Osteocyte (in vitro differentiated cells): ENCODE results near the gene OSBPL7. TPM values are rescaled to one million over a fixed set of nuclear protein-coding genes. Genes with fewer than 3 reads are reported as not detected.
A peak's percentile ranks its signal among the peaks of the same experiment; 100 is the strongest.

ENCODE experiments used
- DNase-seq: peaks from one replicate; pipeline ENCODE4 v3.0.0; 2021; ENCODE audit warnings: mixed read lengths; ENCODE audit not compliant: unreplicated experiment; ENCODE audit errors: extremely low spot score
- H3K27ac Mint-ChIP-seq: one replicate; pipeline ENCODE4 v1.8.0; 2021; ENCODE audit warnings: mild to moderate bottlenecking, mixed read lengths; ENCODE audit not compliant: unreplicated experiment
- H3K27me3 Mint-ChIP-seq: one replicate; pipeline ENCODE4 v1.8.0; 2021; ENCODE audit warnings: mixed read lengths; ENCODE audit not compliant: unreplicated experiment
- H3K36me3 Mint-ChIP-seq: one replicate; pipeline ENCODE4 v1.8.0; 2021; ENCODE audit warnings: mixed read lengths; ENCODE audit not compliant: unreplicated experiment
- H3K4me1 Mint-ChIP-seq: one replicate; pipeline ENCODE4 v1.8.0; 2021; ENCODE audit warnings: mixed read lengths; ENCODE audit not compliant: unreplicated experiment
- H3K4me3 Mint-ChIP-seq: one replicate; pipeline ENCODE4 v1.8.0; 2021; ENCODE audit warnings: mild to moderate bottlenecking, moderate library complexity, mixed read lengths; ENCODE audit not compliant: unreplicated experiment
- H3K9me3 Mint-ChIP-seq: one replicate; pipeline ENCODE4 v1.8.0; 2021; ENCODE audit warnings: mixed read lengths; ENCODE audit not compliant: unreplicated experiment
- total RNA-seq: library from RNA; stranded (reverse); gene quantifications from 2 replicates; pipeline ENCODE4 v1.2.1, GENCODE V29; 2021
- TF ChIP-seq, protein P1 (sequence below): fragments of 200-600 bp; sonication (generic); IDR thresholded peaks from 2 replicates; pipeline ENCODE4 v1.5.0; 2021; ENCODE audit warnings: antibody characterized with exemption, mild to moderate bottlenecking, moderate library complexity

The OSBPL7 gene
- total RNA-seq, 1 donor from 2014 or later: 18.0 TPM

DNA sequence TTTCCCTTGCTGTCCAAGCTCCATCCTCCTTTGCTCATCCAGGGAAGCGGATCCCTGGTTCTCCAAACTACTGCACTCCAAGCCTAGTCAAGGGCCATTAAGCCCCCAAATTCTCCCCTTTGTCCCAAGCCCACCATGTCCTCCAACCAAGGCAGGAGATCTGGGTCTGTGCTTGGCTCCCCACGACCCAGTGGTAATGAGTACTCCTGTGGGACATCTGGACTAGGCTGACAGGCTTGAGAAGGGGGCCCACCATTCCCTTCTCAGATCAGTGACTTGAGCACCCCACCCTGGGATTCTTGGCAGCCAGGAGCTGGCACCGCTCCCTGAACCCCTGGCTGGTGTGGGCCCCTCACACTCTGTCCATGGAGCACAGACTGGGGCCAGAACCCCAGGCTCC lies 17.1 kb downstream of the OSBPL7 start:
- Mint-ChIP-seq H3K27me3 (peaks cover 15% of the 10 kb centered on the region), H3K4me3 (no peak overlapping the region), H3K9me3 (no peaks in the 10 kb centered on the region), H3K27ac (no peak overlapping the region), H3K36me3 (peaks cover 14% of the 10 kb centered on the region), H3K4me1 (no peaks in the 10 kb centered on the region)
- TF ChIP-seq, protein P1, sequence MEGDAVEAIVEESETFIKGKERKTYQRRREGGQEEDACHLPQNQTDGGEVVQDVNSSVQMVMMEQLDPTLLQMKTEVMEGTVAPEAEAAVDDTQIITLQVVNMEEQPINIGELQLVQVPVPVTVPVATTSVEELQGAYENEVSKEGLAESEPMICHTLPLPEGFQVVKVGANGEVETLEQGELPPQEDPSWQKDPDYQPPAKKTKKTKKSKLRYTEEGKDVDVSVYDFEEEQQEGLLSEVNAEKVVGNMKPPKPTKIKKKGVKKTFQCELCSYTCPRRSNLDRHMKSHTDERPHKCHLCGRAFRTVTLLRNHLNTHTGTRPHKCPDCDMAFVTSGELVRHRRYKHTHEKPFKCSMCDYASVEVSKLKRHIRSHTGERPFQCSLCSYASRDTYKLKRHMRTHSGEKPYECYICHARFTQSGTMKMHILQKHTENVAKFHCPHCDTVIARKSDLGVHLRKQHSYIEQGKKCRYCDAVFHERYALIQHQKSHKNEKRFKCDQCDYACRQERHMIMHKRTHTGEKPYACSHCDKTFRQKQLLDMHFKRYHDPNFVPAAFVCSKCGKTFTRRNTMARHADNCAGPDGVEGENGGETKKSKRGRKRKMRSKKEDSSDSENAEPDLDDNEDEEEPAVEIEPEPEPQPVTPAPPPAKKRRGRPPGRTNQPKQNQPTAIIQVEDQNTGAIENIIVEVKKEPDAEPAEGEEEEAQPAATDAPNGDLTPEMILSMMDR: no peak
- no peak for DNase-seq

DNA sequence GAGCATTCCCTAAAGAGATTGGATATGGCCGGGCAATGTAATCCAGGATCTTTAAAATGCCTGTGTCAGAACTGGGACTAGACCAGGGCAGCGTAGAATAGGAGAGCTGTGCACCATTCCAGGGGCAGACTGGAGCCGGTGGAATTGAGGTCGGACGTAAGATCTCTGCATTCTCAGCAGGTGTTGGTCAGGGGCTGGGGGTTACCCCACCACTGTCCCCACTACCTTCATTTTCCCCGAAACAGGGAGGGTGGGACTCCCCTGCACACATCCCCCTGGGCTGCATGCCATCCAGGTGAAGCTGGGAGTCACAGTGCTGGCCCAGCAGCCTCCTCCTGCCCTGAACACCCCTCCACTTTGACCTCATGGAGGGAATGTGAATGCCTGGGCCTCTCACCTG lies 17.8 kb downstream of the OSBPL7 start:
- peaks cover 15% of the 10 kb centered on the region for H3K27me3 Mint-ChIP-seq
- H3K27ac Mint-ChIP-seq: no peak overlapping the region
- H3K36me3 Mint-ChIP-seq: peaks cover 14% of the 10 kb centered on the region
- TF ChIP-seq, protein P1: no peak
- no peaks in the 10 kb centered on the region for H3K4me1 Mint-ChIP-seq
- H3K4me3 Mint-ChIP-seq: no peak overlapping the region
- DNase-seq: no peak
- no peaks in the 10 kb centered on the region for H3K9me3 Mint-ChIP-seq

DNA sequence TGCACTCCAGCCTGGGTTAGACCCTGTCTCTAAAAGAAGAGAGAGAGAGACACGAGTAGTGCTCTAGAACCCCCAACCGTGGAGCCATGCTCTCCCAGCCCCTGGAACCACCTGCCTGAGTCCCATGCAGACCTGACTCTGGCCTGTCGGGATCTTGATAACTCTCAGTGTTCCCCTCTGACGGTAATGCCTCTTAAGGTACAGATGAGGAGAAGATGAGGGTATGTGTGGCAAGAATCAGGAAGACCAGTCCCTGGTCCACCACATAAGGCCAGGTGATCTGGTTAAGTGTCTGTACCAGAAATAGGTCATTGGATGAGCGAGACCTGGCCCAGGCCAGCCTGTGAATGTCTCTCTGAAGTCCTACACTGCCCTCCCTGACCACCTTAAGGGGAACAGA lies 18.4 kb downstream of the OSBPL7 start:
- DNase-seq: no peak
- Mint-ChIP-seq H3K27ac (no peak overlapping the region), H3K27me3 (peaks cover 15% of the 10 kb centered on the region), H3K4me1 (no peaks in the 10 kb centered on the region), H3K36me3 (peaks cover 10% of the 10 kb centered on the region), H3K9me3 (no peaks in the 10 kb centered on the region), H3K4me3 (no peak overlapping the region)
- TF ChIP-seq, protein P1: no peak

DNA sequence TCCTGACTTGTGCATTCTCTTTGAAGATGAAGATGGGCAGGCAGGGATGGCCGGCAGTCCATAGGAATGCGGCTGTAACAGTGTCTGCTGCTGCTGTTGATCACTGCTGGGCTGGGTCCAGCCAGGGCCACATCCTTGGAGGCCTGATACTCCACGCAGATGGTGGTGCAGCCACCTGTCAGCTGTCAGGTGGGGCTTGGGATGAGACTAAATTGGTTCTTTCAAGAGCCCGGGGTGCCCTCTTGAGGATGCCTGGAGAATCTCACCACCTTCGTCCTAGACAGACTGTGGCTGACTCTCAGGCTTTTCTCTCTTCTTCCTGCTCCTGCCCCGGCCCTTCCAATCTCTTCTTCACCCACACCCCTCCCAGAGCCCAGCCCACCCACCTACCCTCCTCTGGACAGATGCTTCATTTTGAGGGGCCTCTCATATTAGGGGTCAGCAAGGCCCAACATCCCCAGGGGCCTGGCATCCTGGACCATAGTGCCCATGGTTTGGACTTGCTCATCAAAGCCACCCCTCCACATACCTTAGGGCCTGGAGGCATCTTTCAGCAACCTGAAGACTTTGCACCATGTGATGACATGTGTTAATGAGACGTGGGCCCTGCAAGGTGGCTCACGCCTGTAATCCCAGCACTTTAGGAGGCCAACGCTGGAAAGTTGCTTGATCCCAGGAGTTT lies 19.1 kb downstream of the OSBPL7 start:
- DNase-seq: no peak
- peaks cover 21% of the 10 kb centered on the region for H3K27me3 Mint-ChIP-seq
- H3K27ac Mint-ChIP-seq: no peak overlapping the region
- TF ChIP-seq, protein P1: peak; percentile 70
- H3K4me3 Mint-ChIP-seq: no peak overlapping the region
- no peaks in the 10 kb centered on the region for H3K9me3 Mint-ChIP-seq
- peaks cover 5% of the 10 kb centered on the region for H3K36me3 Mint-ChIP-seq
- H3K4me1 Mint-ChIP-seq: no peaks in the 10 kb centered on the region

DNA sequence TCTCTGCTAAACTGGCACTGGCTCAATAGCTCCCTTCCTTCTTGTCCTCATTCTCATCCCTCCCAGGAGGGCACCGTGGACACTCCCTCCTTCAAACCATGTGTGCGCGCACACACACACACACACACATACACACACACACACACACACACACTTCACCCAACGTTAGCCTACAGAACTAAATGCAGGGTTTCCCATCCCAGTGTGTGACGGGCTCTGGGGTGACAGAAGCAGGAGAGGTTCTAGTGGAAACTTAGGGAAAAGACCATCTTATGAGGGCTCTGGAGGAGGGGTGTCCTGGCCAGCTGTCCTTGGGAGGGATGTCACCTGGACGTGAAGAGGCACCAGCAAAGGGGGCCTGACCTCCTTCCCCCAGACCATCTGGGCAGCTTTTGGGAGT lies 19.7 kb downstream of the OSBPL7 start:
- Mint-ChIP-seq H3K27ac (no peak overlapping the region), H3K4me3 (no peak overlapping the region), H3K9me3 (no peaks in the 10 kb centered on the region), H3K27me3 (peaks cover 23% of the 10 kb centered on the region), H3K4me1 (no peaks in the 10 kb centered on the region), H3K36me3 (peaks cover under 1% of the 10 kb centered on the region)
- TF ChIP-seq, protein P1: no peak
- DNase-seq: no peak
